Stimulated activated CD4-positive, alpha-beta T cell treated with anti-CD3 and anti-CD28 coated beads, TNF-alpha, amount 100 ng/mL, for 48 hours (primary cell): ENCODE results near the gene DLGAP4.

Experiments used
- DNase-seq, 3 donors: peaks; one replicate each; pipeline ENCODE4 v3.0.0-alpha.2; 2020; ENCODE audit warnings: low read depth in 3 of 3

Gene DLGAP4

DNA sequence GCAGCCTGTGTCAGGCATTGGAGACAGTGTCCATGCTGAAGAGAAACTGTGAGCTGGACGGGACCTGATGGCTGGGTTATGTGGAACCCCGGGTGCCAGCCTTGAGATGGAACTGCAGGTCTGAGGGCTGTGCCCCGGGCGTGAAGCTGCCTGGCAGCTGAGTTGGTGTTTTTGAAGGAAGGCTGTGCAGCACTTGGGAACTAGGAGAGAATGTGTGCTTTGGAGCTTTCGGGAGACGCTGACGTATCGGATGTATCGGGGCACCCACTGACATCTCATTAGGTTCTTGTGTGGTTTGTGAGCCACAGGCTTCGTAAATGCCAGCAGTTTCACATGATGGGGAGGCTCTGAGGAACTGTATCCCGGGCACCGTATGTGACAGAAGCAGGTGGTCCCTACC lies 2.2 kb downstream of the DLGAP4 start:
- no peak for DNase-seq

- DNase-seq = no peak
Measured at GRCh38 chr20:36308986-36309385, 2.8 kb downstream of the DLGAP4 start.

DNA sequence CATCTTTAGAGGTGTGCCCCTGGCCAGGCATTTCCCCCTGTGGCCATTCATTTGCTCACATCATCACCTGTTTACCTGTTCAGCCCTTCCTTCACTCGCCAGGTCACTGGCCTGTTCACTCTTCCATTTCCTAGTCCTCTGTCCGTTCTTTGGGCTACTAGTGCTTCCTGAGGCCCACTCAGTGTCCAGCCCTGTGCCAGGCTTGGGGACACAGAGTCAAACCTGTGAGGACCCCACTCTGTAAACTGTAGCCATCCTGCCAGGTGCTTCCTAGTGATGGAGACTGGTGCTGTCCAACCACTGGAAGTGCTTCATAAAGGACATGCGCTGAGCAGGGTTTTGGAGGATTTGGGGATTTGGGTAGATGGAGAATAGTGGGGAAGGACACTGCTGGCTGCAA lies 3.5 kb downstream of the DLGAP4 start:
- no peak for DNase-seq

DNA sequence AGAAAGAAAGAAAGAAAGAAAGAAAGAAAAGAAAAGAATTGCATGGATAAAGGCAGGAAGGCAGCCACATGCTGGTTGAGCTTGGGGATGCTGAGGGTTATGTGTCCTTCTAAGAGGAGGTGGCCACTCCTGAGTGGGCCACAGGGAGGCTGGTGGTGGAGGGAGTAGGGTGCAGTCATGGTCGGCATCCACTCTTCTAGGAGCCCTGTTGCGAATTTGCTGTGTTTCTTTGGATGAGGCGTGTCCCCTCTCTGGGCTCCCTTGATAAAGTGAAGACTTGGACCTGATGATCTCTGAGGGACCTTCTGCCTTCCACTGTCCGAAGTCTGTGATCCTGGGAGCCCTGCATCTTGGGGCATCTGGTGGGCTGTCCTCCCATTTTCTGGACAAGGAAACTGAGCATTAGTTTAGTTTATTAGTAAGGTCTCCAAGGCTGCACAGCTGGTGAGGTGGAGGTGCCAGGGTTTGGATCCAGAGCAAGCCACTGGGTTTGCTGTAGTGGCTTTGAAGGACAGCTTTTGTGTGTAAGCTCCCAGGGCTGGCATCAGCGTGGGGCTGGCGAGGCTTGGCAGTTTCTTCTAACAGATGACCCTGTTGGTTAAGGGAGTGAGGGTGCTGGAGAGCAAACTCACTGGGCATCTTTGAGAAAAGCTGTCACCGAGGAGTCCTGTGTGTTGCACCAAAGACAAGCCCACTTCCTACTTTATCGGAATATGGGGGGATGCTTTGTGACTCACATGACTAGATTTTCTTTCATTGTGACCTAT lies 4.3 kb downstream of the DLGAP4 start:
- no peak for DNase-seq

DNA sequence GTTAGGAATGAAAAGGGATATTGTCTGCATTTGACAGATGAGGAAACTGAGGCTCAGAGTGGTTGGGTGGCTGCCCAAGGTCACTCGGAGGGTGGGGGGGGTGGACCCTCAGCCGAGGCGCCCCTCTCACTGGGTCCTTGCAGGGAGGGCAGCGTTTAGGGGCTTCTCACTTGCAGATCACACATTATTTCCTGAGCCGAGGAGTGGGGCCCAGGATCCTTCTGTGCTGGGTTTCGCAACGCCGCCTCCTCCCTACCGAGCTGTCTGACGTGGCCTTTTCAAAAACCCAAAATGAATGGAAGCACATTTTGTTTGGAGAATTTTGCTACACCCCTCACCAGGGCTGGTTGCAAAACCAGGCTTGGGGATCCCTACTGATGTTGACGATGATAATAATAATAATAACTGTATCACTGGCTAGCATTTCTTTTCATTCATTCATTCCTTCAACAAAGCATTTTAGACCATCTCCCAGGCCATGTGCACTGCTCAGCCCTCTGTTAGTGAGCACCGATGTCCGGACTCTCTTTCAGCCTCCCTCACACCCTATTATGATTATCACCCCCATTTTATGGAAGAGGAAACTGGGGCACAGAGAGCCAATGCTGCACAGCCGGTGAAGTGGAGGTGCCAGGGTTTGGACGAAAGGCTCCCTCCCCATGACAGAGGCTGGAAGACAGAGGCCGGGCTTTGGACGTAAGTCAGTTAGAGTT lies 5.2 kb downstream of the DLGAP4 start:
- DNase-seq = no peak

- no peak for DNase-seq
Measured at GRCh38 chr20:36311854-36312723, 6.0 kb downstream of the DLGAP4 start.

DNA sequence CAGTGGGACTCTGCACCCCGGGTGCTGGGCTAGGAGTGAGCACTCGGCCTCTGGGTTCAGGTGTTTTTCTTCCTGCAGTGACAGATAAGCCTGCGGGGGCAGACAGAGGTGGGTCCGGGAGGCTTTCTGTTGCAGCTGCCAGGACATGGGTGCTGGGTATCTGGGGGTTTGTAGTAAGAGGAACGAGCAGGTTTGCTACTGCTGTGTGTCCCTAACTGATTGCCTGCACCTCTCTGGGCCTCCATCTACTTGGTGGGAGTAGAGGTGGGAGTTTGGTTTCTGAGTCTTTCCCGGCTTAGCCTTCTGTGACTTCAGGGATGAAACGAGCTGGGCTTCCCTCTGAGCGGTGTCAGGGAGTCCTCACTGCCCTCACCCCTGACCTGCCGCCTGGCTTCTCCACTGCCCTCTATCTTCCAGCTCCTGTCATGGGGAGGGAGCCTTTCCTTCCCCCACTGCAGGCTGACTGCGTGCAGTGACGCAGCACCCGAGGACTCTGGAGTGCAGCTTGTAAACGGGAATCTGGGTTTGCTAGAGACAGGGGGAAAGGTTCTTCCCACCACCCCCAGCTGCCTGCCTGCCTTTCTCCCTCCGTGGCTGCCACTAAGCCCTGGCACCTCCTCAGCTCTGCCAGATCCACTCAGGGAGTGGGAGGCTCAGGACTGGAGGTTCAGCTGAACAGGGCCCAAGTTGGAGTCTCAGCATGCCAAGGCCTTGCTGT lies 6.7 kb downstream of the DLGAP4 start:
- DNase-seq = no peak

DNA sequence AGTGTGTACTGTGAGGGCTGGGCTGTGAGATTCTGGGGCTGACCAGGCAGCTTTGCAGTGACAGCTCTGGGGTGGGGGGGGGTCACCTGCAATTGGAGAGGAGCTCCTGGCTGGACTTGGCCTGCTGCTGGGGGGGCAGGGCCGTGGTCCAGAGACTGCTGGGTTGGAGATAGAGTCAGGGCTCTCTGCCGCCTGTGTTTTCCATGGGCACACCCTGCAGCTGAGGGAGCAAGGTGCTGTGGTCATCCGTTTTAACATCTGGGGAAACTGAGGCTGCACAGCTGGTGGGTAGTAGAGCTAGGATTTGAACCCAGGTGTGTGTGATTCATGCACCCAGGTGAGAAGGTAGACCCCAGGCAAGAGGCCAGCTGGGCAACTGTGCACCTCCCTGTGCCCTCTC lies 7.3 kb downstream of the DLGAP4 start:
- DNase-seq = no peak

- no peak for DNase-seq
Measured at GRCh38 chr20:36313926-36314325, 7.8 kb downstream of the DLGAP4 start.

GRCh38 chr20:36314734-36315544 lies 8.8 kb downstream of the DLGAP4 start:
- no peak for DNase-seq

GRCh38 chr20:36315545-36316351 lies 9.6 kb downstream of the DLGAP4 start:
- DNase-seq = no peak

- no peak for DNase-seq
Measured at GRCh38 chr20:36317675-36318074, 11.5 kb downstream of the DLGAP4 start.

GRCh38 chr20:36318166-36318565 lies 12.0 kb downstream of the DLGAP4 start:
- no peak for DNase-seq

DNA sequence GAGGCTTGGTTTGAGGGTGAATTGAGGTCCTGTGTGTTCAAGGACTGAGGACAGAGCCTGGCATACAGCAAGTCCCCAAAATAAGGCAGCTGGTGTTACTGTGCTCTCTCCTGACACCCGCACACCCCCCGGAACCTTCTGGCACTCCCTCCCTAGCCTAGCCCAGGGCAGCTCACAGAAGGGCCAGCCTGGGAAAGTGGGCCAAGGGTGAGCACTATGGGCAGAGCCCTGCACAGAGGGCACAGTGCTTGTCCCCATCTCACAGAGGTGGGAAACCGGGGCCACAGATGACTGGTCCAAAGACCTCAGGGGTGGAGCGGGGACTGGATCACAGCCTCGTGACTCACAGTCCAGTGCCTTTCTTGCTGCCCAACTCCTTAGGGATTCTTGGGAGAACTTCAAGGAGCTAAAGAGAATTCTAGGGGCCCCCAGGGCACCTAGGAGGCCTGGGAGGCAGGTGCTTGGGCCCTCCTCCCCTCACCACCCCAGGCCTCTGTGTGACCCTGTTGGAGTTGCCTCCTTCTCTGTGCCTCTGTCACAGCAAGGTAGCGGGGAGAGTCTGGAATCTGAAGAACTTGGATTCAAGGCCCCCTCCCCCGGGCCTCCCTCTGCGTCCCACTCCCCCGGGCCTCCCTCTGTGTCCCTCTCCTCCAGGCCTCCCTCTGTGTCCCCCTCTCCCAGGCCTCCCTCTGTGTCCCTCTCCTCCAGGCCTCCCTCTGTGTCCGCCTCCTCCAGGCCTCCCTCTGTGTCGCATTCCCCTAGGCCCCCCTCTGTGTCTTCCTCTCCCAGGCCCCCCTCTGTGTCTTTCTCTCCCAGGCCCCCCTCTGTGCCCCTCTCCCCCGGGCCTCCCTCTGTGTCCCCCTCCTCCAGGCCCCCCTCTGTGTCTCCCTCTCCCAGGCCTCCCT lies 13.5 kb downstream of the DLGAP4 start:
- no peak for DNase-seq

- no peak for DNase-seq
Measured at GRCh38 chr20:36320261-36320897, 14.2 kb downstream of the DLGAP4 start.

GRCh38 chr20:36320898-36321695 lies 15.0 kb downstream of the DLGAP4 start:
- DNase-seq = no peak

DNA sequence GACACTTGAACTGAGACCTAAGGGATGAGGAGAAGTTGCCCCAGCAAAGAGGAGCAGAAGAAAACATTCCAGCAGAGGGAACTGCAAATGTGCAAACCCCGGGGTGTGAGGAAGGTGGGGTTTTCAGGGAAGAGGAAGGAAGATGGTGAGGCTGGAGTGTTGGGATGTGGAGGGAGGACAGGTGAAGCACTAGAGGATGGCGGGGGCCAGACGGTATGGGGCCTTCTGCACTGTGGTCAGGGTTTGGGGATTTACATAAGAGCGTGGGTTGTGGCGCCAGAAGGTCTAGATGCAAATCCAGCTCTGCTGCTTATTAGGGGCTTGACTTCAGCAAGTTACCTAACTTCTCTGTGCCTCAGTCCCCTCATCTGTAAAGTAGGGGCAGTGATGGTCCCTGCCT lies 16.0 kb downstream of the DLGAP4 start:
- DNase-seq = no peak

GRCh38 chr20:36330091-36330490 lies 24.0 kb downstream of the DLGAP4 start:
- no peak for DNase-seq
